Muscle of leg (tissue), 11 donors: ENCODE measurements around the gene SLC25A44. TPM values are rescaled to one million over a fixed set of nuclear protein-coding genes. Genes with fewer than 3 reads are reported as not detected.

Source experiments
- DNase-seq: peaks from one replicate; pipeline ENCODE4 v3.0.0; 2013
- H3K27ac ChIP-seq: one replicate; pipeline ENCODE4 v1.5.1; 2013; ENCODE audit warnings: mild to moderate bottlenecking, low read length, control low read depth
- H3K27me3 ChIP-seq: one replicate; pipeline ENCODE4 v1.6.1; 2013; ENCODE audit warnings: low read length; ENCODE audit not compliant: control insufficient read depth, insufficient read depth
- H3K36me3 ChIP-seq: one replicate; pipeline ENCODE4 v1.6.1; 2013; ENCODE audit warnings: low read length; ENCODE audit not compliant: control insufficient read depth, insufficient read depth
- H3K4me1 ChIP-seq: one replicate; pipeline ENCODE4 v1.6.1; 2013; ENCODE audit warnings: low read length; ENCODE audit not compliant: control insufficient read depth, insufficient read depth
- H3K4me3 ChIP-seq: one replicate; pipeline ENCODE4 v1.5.1; 2013; ENCODE audit warnings: low read length, control low read depth
- H3K9me3 ChIP-seq: replicated peaks from 2 replicates; pipeline ENCODE4 v1.6.1; 2013; ENCODE audit warnings: low read depth, low read length; ENCODE audit not compliant: control insufficient read depth
- WGBS: methylation state at CpG from one replicate; pipeline ENCODE4 v1.1.5; 2013; ENCODE audit warnings: missing lambda C conversion rate; ENCODE audit not compliant: insufficient coverage; 5-methylcytosine and 5-hydroxymethylcytosine counted together
- polyA plus RNA-seq, 8 donors: library from polyadenylated mRNA; unstranded; fragments of 120-200 nt; gene quantifications; one replicate each; pipeline versions ENCODE4 v1.2.1 to v1.2.3, GENCODE V29; 2013; ENCODE audit warnings: inconsistent platforms in 1 of 8, low replicate concordance in 1 of 8; ENCODE audit not compliant: insufficient read length in 8 of 8, insufficient read depth in 1 of 8
- total RNA-seq: library from RNA; stranded (reverse); fragments of 120-200 nt; gene quantifications from one replicate; pipeline ENCODE4 v1.2.4, GENCODE V29; 2013

Gene SLC25A44
- total and polyA plus RNA-seq, 9 donors = 6.3 to 12.1 (median 11.1) TPM

GRCh38 chr1:156246781-156247459 is 53.0 kb downstream of the SLC25A44 start:
- DNase-seq = peak; percentile 46
- Histone ChIP-seq H3K27me3 (peaks cover 32% of the 10 kb centered on the region), H3K4me3 (no peak overlapping the region), H3K27ac (no peak overlapping the region), H3K4me1 (peaks cover 35% of the 10 kb centered on the region), H3K9me3 (no peaks in the 10 kb centered on the region), H3K36me3 (peaks cover 39% of the 10 kb centered on the region)
- WGBS = 23% methylated on average over 7 of the region's 16 CpGs

GRCh38 chr1:156247460-156248322 is 53.8 kb downstream of the SLC25A44 start, which contains the start of gene PAQR6:
TSS of gene PAQR6 (minus strand) at chr1:156248056. CDS start at chr1:156246731, 1,325 bp downstream.
- Histone ChIP-seq H3K27ac (no peak within 1 kb of the TSS), H3K4me3 (no peak within 1 kb of the TSS), H3K36me3 (peaks cover 40% of the 10 kb centered on the region), H3K27me3 (peaks cover 32% of the 10 kb centered on the region), H3K4me1 (peaks cover 35% of the 10 kb centered on the region), H3K9me3 (no peaks in the 10 kb centered on the region)
- no peak for DNase-seq
- 49% methylated on average over 11 of the region's 16 CpGs for WGBS

GRCh38 chr1:156248323-156248683 is 54.4 kb downstream of the SLC25A44 start:
- no peak overlapping the region for H3K27ac ChIP-seq
- no peak for DNase-seq
- no peak overlapping the region for H3K4me3 ChIP-seq
- no peaks in the 10 kb centered on the region for H3K9me3 ChIP-seq
- H3K27me3 ChIP-seq = peaks cover 32% of the 10 kb centered on the region
- peaks cover 46% of the 10 kb centered on the region for H3K36me3 ChIP-seq
- WGBS = no CpG with 5 or more reads among the region's 4 CpGs
- H3K4me1 ChIP-seq = peaks cover 35% of the 10 kb centered on the region

- WGBS = 100% methylated on average over 1 of the region's 5 CpGs
- Histone ChIP-seq H3K27ac (no peak overlapping the region), H3K4me1 (peaks cover 35% of the 10 kb centered on the region), H3K36me3 (peaks cover 54% of the 10 kb centered on the region), H3K9me3 (no peaks in the 10 kb centered on the region), H3K4me3 (no peak overlapping the region), H3K27me3 (peaks cover 26% of the 10 kb centered on the region)
- DNase-seq = no peak
Measured at GRCh38 chr1:156249593-156249992, 55.7 kb downstream of the SLC25A44 start.

GRCh38 chr1:156251527-156251926 is 57.6 kb downstream of the SLC25A44 start:
- Histone ChIP-seq H3K27ac (no peak overlapping the region), H3K9me3 (no peaks in the 10 kb centered on the region), H3K4me3 (no peak overlapping the region), H3K27me3 (peaks cover 7% of the 10 kb centered on the region), H3K36me3 (peaks cover 64% of the 10 kb centered on the region), H3K4me1 (peaks cover 21% of the 10 kb centered on the region)
- WGBS = 19% methylated on average over 2 of the region's 3 CpGs
- no peak for DNase-seq

GRCh38 chr1:156253634-156254033 is 59.7 kb downstream of the SLC25A44 start:
- no peak for DNase-seq
- no peaks in the 10 kb centered on the region for H3K9me3 ChIP-seq
- no peaks in the 10 kb centered on the region for H3K27me3 ChIP-seq
- H3K4me3 ChIP-seq = no peak overlapping the region
- peaks cover 5% of the 10 kb centered on the region for H3K4me1 ChIP-seq
- no peak overlapping the region for H3K27ac ChIP-seq
- peaks cover 85% of the 10 kb centered on the region for H3K36me3 ChIP-seq
- WGBS = 89% methylated on average over 3 of the region's 3 CpGs

- DNase-seq = no peak
- Histone ChIP-seq H3K4me1 (peaks cover 2% of the 10 kb centered on the region), H3K27me3 (no peaks in the 10 kb centered on the region), H3K9me3 (no peaks in the 10 kb centered on the region), H3K27ac (no peak overlapping the region), H3K36me3 (peaks cover 79% of the 10 kb centered on the region), H3K4me3 (no peak overlapping the region)
- no CpG with 5 or more reads among the region's 2 CpGs for WGBS
Measured at GRCh38 chr1:156257711-156258110, 63.8 kb downstream of the SLC25A44 start.

- Histone ChIP-seq H3K36me3 (peaks cover 75% of the 10 kb centered on the region), H3K9me3 (no peaks in the 10 kb centered on the region), H3K27ac (no peak overlapping the region), H3K4me3 (no peak overlapping the region), H3K4me1 (peaks cover 2% of the 10 kb centered on the region), H3K27me3 (no peaks in the 10 kb centered on the region)
- WGBS = 90% methylated on average over 5 of the region's 8 CpGs
- no peak for DNase-seq
Measured at GRCh38 chr1:156258859-156259258, 65.0 kb downstream of the SLC25A44 start.

GRCh38 chr1:156259805-156260204 is 65.9 kb downstream of the SLC25A44 start:
- H3K9me3 ChIP-seq = no peaks in the 10 kb centered on the region
- H3K4me1 ChIP-seq = peaks cover 2% of the 10 kb centered on the region
- WGBS = no CpG with 5 or more reads among the region's 3 CpGs
- H3K36me3 ChIP-seq = peaks cover 79% of the 10 kb centered on the region
- no peak for DNase-seq
- H3K4me3 ChIP-seq = no peak overlapping the region
- H3K27ac ChIP-seq = no peak overlapping the region
- no peaks in the 10 kb centered on the region for H3K27me3 ChIP-seq

GRCh38 chr1:156260896-156261295 is 67.0 kb downstream of the SLC25A44 start:
- no peak overlapping the region for H3K4me3 ChIP-seq
- no peak overlapping the region for H3K27ac ChIP-seq
- H3K36me3 ChIP-seq = peaks cover 86% of the 10 kb centered on the region
- no peaks in the 10 kb centered on the region for H3K9me3 ChIP-seq
- peaks cover 2% of the 10 kb centered on the region for H3K4me1 ChIP-seq
- WGBS = 100% methylated on average over 1 of the region's 2 CpGs
- H3K27me3 ChIP-seq = no peaks in the 10 kb centered on the region
- no peak for DNase-seq
